Raji (cell line): ENCODE measurements around the gene DLST.

Source experiments
- POLR2A ChIP-seq: IDR thresholded peaks from 2 replicates; pipeline ENCODE4 v1.6.1; 2011; ENCODE audit warnings: low read depth, low read length, control low read depth; ENCODE audit not compliant: insufficient read depth

The DLST gene

DNA sequence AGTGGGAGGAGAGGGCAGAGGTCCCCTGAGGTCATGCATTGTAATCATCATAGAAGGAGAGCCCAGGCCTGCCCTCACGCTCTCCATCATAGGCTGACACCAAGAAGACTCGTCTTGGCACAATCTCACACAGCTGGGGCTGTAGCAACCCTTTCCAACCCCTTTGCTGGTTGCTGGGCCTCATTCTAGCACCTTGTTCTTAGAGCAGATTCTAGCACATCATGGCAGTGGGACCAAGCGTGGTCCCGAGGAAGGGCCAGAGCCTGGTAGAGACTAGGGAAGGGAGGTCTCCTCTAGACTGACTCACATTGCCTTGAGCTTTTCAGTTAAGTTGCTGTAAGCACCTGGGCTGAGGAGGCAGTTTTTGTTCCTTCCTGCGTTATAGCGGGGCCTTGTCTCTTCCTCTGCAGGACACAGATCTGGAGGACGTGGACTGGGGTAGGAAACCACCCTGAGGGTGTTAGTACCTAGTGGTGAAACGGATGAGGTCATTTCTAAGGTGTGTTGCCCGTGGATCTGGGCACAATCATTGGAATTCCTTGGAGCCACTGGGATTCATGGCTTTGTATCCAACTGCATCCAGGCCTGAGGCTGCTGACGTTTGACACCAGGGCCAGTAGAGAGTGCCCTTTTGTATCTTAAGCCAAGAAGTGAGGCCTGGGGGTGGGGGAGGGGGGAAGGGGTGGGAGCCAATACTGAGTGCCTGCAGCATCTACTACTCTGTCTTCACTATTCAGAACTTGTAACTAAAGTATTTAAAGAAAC, 21.4 kb downstream of the DLST start:
- TF ChIP-seq POLR2A = no peak

DNA sequence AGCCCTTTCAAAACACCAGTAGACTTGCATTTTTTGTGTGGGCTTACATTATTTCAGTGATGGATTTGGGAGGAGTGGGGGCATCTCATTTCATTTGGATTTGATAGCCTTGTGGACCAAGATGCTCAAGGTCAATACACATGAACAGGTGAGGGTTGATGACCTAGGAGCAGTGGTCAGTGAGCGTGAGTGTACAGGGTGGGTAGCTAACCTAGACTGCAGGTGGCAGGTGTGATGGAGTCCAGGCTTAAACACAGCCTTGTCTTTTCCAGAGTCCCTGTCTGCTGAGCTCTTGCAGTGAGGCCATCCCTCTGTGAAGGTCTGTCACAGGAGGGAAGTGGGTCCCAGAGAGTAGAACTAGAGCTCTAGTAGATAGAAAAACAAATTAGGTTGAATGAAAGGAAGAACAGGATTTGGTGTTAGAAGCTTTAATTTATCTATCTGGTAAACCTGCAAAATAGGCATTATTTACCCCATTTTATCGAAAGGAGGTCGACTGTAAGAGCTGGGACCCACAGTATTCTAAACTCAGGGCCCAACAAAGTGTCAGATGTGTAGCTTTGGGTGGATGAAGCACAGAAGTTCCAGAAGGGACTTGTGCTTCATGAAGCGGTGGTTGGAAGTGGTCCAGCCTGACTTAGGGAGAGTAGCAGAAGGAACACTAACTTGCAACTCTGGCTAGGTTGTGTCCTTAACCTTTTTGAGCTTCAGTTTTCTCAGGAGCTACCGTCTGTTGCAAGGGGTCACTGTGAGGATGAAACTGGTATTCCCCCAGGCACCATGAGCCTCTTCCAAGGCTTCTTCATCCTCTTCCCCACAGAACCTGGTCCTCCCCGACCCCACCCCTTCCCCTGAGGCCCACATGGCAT, 23.2 kb downstream of the DLST start:
- no peak; the same call in 1 of the 2 replicates for TF ChIP-seq POLR2A

DNA sequence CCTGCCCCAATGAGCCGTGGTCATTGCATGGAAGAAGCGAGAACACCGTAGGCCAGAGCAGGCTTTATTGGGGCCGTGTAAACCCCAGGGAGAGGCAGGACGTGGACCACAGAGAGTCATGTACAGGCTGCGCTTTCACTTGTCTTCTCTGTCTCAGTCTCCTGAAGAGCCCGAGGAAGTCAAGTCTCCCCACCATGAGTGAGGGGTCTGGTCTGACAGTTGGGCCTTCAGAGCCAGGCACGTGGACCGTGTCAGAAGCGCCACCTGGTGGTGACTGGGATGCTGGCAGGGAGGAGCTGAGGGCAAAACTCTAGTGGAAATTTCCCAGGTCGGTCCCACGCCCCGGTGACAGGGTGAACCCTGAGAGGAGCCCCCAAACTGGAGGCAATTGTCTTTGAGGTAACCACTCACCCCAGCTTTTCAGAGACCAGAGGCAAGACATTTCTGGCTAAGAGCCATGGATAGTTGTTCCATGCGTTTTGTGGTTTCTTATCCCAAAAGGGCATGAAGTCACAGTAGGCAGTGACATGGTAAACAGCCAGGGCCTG, 24.0 kb downstream of the DLST start:
- no peak for TF ChIP-seq POLR2A

DNA sequence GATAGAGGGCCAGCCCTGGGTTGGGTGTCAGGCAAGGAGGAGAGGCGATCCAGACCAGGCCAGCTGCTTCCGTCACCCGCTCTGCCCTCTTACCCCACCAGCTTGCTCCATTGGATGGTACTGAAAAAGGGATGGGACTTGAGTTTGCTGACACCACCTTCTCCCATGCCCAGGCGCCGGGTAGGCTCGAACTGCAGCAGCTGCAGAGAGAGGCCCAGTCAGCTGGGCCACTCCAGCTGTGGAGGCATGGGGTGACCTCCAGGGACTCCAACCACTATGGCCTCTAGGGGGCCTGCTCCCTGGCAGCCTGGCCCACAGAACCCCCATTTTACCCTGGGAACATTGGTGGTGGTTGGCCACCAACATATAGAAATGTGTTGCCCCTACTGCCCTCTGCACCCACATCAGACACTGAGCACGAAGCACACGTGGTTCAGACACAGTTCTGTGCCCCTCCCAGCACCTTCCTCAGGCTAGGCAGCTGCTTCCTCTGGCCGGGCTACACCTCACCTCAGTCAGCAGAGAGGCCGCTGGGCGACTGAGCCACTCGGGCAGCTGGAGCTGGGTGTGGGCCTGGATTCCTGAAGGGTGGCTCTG, 25.3 kb downstream of the DLST start:
- no peak for TF ChIP-seq POLR2A

DNA sequence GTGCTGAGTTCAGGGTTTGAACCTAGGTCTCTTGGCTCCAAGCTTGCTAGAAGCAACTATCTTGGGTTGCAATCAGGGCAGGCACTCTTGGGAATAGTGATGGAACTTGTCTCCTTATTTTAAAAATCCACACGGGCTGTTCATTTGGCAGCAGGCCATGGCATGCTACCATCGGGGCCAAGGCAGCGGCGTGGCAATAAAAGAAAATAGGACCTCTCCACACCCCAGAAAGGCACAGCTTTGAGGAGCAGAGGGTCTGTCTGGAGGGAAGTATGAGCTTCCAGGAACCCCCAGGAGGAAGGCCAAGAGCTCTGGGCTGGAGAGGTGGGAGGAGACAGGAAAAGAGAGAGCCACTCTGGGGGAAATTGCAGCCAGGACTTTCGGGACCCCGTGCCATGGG, 26.0 kb downstream of the DLST start:
- TF ChIP-seq POLR2A = no peak

DNA sequence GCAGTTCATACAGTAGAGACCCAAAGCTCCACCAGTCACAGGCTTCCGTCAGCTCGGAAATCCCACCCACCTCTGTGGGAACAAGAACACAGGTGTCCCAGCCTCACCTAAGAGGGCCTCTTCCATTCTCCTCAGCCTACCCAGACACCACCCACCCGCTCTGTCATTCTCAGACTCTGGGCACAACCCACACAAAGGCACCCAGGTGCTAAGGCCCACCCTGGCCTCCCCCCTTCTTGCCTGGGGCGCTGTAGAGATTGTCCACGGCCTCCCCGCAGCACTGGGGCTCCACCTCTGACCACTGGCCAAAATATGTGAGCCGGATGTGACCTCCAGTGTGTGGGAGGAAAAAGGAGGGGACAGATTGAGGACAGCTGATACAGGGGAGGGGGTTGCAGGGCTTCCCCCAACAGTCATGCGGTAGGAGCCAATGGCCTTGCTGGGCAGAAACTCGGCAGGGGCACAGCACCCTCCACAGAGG, 27.2 kb downstream of the DLST start:
- TF ChIP-seq POLR2A = no peak

DNA sequence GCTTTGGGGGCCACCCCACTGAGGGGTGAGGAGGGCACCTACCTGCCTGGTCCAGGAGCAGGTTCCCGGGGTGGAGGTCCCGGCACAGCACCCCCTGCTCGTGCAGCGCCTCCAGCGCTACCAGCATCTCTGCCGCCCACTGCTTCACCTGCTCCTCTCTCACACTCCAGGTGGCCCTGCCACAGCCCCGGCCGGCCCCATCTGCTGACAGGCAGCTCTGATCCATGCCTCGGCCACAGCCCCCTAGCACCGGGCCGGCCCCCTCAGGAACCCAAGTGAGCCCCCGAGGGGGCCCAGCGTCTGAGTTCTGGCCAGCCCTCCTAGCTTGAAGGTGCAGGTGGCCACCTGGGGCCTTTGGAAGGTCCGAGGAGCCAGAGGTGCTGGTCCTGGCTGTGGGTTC, 27.8 kb downstream of the DLST start:
- TF ChIP-seq POLR2A = no peak

DNA sequence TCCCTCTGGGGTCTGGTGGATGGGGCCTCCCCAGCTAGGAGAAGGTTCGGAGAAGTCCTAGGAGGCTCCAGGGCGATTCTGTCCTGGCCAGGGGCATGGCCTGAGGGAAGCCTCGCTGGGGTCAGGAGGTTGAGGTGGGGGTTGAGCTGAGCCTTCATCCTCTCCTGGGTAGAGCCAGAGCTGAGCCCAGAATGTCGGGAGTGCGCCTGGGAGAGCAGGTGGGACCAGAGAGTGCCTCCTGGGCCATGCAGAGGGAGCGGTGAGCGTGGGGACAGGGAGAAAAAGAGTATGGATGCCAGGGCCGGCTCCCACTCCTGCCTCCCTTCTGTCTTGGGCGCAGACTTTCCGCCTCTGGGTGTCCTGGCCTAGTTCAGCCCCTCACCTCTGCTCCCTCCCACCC, 28.2 kb downstream of the DLST start:
- TF ChIP-seq POLR2A = no peak

DNA sequence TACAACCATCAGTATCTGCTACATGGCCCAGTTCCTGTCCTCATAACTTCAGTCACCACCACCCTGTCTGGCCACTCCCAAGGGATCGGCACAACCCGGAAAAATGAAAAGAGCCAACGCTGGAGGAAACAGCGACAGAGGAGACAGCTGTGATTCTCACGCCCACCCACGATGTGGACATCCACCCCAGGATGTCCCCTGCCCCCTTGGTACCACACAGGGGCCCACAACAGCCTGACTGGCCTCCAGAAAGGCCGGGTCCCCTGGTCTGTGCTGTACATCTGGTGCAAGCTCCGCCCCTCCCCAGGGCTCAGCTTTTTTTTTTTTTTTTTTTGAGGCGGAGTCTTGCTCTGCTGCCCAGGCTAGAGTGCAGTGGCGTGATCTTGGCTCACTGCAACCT, 28.8 kb downstream of the DLST start:
- TF ChIP-seq POLR2A = no peak

DNA sequence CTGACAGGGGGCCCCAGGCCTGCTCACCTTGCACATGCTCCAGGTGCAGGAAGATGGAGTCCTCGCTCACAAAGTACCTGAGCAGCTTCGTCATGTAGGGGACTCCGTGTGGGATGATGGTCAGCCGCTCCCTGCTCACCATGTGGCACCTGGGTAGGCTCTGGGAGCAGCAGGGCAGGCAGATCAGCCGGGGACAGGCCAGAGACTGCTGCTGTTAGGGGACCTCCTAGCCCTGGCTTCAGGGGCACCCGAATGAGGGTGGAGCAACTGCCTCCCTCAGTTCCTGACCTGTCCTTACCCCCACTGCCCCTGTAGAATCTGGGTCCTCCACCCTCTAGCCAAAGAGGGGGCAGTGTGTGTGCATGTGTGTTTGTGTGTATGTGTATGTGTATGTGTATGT, 29.5 kb downstream of the DLST start:
- TF ChIP-seq POLR2A = no peak

DNA sequence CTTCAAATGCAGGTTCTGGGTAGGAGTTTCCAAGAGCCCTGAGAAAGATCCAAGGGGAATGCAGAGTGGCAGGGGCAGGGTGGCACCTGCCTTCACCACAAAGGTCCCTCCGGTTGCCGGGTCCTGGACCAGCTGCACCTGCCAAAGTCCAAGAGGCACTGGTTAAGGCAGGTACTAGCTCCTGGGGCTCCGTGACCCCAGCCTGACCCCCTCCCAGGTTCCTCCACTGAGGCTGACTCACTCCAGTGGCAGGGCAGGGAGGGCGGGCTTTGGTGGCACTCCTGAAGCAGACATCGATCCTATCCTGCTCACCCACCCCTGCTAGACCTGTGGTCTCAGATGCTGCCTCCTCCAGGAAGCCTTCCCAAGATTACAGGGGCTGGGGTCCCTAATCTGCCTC, 30.0 kb downstream of the DLST start:
- TF ChIP-seq POLR2A = no peak

DNA sequence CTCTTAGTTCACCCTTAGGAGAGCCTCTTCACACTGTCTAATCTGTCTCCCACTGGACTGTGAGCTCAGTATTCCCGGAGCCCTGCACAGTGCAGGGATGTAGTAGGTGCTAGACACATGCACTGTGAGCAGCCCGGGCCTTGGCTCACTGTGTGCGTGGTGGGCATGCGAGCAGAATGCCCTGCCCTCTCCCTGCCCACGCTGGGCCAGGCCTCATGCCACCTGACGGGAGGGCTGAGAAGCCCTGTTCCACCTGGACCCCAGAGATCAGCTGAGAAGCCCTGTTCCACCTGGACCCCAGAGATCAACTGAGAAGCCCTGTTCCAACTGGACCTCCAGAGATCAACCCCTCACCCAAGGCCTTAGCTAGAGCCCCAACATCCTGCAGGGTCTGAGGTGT, 30.4 kb downstream of the DLST start:
- no peak for TF ChIP-seq POLR2A

DNA sequence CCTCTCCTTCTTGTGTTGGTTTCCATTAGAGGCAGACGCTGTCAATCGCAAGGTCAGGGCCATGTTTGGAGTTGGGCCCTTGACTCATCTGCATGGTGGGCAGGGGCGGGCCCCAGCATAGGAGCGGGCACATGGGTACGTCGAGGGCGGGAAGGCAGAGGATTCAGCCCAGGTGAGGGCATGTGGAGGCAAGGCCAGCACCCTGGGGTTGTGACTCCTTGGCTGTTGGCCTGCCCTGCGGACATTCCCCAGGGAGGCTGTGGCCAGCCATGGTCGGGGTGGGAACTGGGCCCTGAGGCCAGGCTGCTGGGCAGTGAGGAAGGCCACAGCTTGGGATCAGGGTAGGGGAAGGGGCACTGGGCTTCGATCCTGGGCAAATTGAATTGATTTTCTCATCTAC, 31.1 kb downstream of the DLST start:
- TF ChIP-seq POLR2A = no peak

DNA sequence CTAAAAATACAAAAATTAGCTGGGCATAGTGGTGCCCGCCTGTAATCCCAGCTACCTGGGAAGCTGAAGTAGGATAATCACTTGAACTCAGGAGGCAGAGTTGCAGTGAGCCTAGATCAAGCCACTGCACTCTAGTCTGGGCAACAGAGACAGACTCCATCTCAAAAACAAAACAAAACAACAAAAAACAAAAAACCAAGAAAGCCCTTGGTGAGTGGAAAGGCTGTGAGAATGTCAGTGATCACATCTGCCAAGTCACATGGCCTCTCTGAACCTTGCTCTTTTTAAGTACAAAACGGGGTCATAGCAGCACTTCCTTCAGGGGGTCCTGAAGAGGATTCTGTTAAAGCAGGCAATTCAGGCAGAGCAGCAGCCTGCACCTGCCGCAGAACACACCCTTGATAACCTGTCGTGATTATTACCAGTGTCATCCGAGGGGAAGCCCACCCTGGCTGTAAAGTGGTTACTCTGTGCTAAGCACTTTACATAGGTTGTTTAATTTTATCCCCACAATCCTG, 31.7 kb downstream of the DLST start:
- no peak for TF ChIP-seq POLR2A

DNA sequence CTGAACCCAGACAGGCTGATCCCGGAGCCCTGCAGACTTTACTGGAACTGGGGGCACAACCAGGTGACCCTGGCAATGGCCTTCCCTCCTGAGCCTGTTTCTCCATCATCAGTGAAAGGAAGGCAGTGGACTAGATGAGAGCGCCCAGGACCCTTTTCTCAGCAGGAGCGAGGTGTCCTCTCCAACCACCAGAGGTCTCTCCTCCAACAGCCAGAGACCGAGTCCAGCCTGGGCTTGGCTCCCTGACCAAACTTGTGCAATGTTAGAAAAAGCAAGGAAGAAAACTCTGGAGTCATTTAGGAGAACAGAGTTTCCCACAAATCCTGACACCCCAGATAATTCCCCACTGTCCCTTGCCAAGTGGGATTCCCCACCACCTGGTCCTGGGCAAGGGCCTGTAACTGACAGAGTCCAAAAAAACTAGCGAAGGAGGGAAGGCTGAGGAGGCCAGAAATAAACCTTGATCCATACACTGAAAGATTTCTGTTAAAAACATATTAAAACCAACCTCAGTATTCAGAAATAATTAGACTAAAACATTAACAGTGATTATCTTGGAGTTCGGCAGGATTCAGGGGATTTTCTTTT, 32.4 kb downstream of the DLST start:
- no peak for TF ChIP-seq POLR2A
